ENCODE measurements around the gene OR6N1. TPM values are rescaled to one million over a fixed set of nuclear protein-coding genes. Genes with fewer than 3 reads are reported as not detected.

OR6N1 gene
- not detected for polyA plus RNA-seq (ENCODE audit: insufficient read length in 4 of 4)

- DNase-seq (ENCODE audit: low read depth in 4 of 4, low spot score in 3 of 4): no peak
Observed at GRCh38 chr1:158771950-158772866, at the start of gene OR6N1. TSS of gene OR6N1 (minus strand) at chr1:158772195. CDS start at chr1:158766682, 5,513 bp downstream.

- no peak for DNase-seq (ENCODE audit: low read depth in 4 of 4, low spot score in 3 of 4)
Observed at GRCh38 chr1:158821723-158822122, 49.7 kb upstream of the OR6N1 start.

- no peak for DNase-seq (ENCODE audit: low read depth in 4 of 4, low spot score in 3 of 4)
Observed at GRCh38 chr1:158819461-158820443, 47.8 kb upstream of the OR6N1 start.

- DNase-seq (ENCODE audit: low read depth in 4 of 4, low spot score in 3 of 4): peak in 1 of 4 donors; percentile 2
Observed at GRCh38 chr1:158818975-158819431, 47.0 kb upstream of the OR6N1 start.

GRCh38 chr1:158818560-158818959 lies 46.6 kb upstream of the OR6N1 start:
- no peak for DNase-seq (ENCODE audit: low read depth in 4 of 4, low spot score in 3 of 4)

GRCh38 chr1:158814970-158815369 lies 43.0 kb upstream of the OR6N1 start:
- no peak for DNase-seq (ENCODE audit: low read depth in 4 of 4, low spot score in 3 of 4)

GRCh38 chr1:158813164-158813563 lies 41.2 kb upstream of the OR6N1 start:
- DNase-seq (ENCODE audit: low read depth in 4 of 4, low spot score in 3 of 4): no peak

- no peak for DNase-seq (ENCODE audit: low read depth in 4 of 4, low spot score in 3 of 4)
Observed at GRCh38 chr1:158812336-158812735, 40.3 kb upstream of the OR6N1 start.

GRCh38 chr1:158810311-158810710 lies 38.3 kb upstream of the OR6N1 start:
- no peak for DNase-seq (ENCODE audit: low read depth in 4 of 4, low spot score in 3 of 4)

GRCh38 chr1:158809862-158810261 lies 37.9 kb upstream of the OR6N1 start:
- DNase-seq (ENCODE audit: low read depth in 4 of 4, low spot score in 3 of 4): no peak

- DNase-seq (ENCODE audit: low read depth in 4 of 4, low spot score in 3 of 4): no peak
Observed at GRCh38 chr1:158809256-158809655, 37.3 kb upstream of the OR6N1 start.

GRCh38 chr1:158806916-158807536 lies 35.0 kb upstream of the OR6N1 start:
- no peak for DNase-seq (ENCODE audit: low read depth in 4 of 4, low spot score in 3 of 4)

GRCh38 chr1:158803678-158804077 lies 31.7 kb upstream of the OR6N1 start:
- DNase-seq (ENCODE audit: low read depth in 4 of 4, low spot score in 3 of 4): no peak

GRCh38 chr1:158801396-158801795 lies 29.4 kb upstream of the OR6N1 start:
- DNase-seq (ENCODE audit: low read depth in 4 of 4, low spot score in 3 of 4): no peak

- no peak for DNase-seq (ENCODE audit: low read depth in 4 of 4, low spot score in 3 of 4)
Observed at GRCh38 chr1:158800526-158800925, 28.5 kb upstream of the OR6N1 start.

GRCh38 chr1:158799689-158800088 lies 27.7 kb upstream of the OR6N1 start:
- no peak for DNase-seq (ENCODE audit: low read depth in 4 of 4, low spot score in 3 of 4)

GRCh38 chr1:158798531-158798930 lies 26.5 kb upstream of the OR6N1 start:
- DNase-seq (ENCODE audit: low read depth in 4 of 4, low spot score in 3 of 4): no peak

GRCh38 chr1:158794247-158794646 lies 22.3 kb upstream of the OR6N1 start:
- DNase-seq (ENCODE audit: low read depth in 4 of 4, low spot score in 3 of 4): no peak

GRCh38 chr1:158793604-158794003 lies 21.6 kb upstream of the OR6N1 start:
- DNase-seq (ENCODE audit: low read depth in 4 of 4, low spot score in 3 of 4): no peak

- DNase-seq (ENCODE audit: low read depth in 4 of 4, low spot score in 3 of 4): no peak
Observed at GRCh38 chr1:158781104-158781503, 9.1 kb upstream of the OR6N1 start, which contains the start of gene OR6N2. TSS of gene OR6N2 (minus strand) at chr1:158781204. CDS start at chr1:158777635, 3,569 bp downstream.

Data from left renal pelvis (tissue), 4 donors.